Measurements from ENCODE around the gene ABLIM3. TPM values are rescaled to one million over a fixed set of nuclear protein-coding genes. Genes with fewer than 3 reads are reported as not detected.

Gene ABLIM3
- total RNA-seq, 4 donors from 2014 or later = 4.2 to 6.5 (median 4.7) TPM

DNA sequence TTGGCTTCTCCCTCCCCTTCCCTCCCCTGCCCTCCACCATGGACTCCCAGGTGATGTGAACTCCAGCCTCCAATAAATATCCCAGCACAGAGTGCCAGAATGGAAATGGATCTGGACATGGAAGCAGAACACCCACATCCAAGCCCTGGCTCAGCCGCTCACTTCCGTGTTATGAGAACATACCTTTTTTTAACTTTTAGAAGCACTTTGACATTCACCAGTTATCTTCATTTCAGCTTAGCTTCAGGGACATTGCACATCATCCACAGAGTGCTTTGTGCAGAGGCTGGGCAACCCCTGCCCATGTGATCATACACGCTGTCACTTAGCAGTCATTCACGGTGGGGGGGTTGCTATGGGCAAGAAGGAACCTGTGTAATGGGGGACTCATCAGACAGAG lies 139.5 kb downstream of the ABLIM3 start:
- H3K27me3 ChIP-seq = no peaks in the 10 kb centered on the region
- in situ Hi-C loops (cut with MboI; ENCODE audit: low pct_ligation_motif_present in 1 of 4, low pct_unique_long_range_greater_than_20kb in 1 of 4, low sequenced_read_pairs in 3 of 4) (no loop called here), intact Hi-C loops (cut with DNase I; ENCODE audit: low total_unique reads) (no loop called here)
- no peaks in the 10 kb centered on the region for H3K36me3 ChIP-seq
- no peak overlapping the region for H3K27ac ChIP-seq
- H3K9me3 ChIP-seq = no peaks in the 10 kb centered on the region
- DNase-seq = no peak
- H3K4me1 ChIP-seq = no peaks in the 10 kb centered on the region
- no peak overlapping the region for H3K4me3 ChIP-seq
- WGBS, 2 donors (ENCODE audit: low coverage in 1 of 2) = 81 to 90% methylated on average over 2 to 4 of the region's 4 CpGs
- TF ChIP-seq POLR2AphosphoS5 (IDR thresholded peaks at IDR 0.05) = no peak

DNA sequence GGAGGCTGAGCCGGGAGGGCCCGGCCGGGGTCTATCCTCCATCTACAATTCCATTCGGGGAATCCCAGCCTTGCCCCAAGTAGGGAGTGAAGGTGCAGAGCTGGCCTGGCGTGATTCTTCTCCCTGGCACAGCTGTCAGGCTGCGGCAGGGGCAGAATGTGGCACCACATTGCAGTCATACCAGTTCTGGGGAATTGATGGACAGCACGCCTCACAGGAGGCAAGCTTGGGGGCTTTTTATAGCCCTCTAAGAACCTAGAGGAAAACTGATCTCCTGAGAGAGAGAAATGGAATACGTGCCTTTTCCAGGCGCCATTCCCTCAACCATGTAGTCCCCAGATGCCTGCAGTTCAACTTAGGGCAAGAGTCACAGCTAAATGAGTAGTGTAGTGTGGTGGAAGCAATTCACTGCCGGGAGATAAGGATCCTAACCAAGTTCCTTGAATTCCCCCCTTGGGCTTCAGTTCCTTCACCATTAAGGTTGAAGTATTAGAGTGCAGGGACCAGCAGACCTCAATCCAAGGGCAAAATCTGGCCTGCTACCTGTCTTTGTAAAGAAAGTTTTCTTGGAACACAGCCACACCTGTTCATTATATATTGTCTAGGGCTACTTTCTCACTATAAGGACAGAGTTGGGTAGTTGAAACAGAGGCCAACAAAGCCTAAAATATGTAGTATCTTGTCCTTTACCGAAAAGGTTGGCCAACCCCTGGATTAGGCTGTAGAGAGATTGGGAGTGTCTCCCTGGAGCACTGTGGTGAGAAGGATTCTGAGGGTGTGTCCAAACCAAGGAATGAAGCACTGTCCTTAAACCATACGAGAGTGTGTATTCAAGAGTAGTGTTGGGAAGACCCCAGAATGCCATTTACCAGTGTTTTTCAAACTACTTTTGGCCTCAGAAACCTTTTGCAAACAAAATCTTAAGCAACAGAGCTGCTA lies 141.0 kb downstream of the ABLIM3 start:
- WGBS, 2 donors (ENCODE audit: low coverage in 1 of 2) = 67 to 89% methylated on average over 2 to 12 of the region's 12 CpGs
- H3K27ac ChIP-seq = no peak overlapping the region
- no peak for DNase-seq
- no peak for TF ChIP-seq EP300 (IDR thresholded peaks at IDR 0.05; ENCODE audit: low read depth)
- TF ChIP-seq, protein P1, sequence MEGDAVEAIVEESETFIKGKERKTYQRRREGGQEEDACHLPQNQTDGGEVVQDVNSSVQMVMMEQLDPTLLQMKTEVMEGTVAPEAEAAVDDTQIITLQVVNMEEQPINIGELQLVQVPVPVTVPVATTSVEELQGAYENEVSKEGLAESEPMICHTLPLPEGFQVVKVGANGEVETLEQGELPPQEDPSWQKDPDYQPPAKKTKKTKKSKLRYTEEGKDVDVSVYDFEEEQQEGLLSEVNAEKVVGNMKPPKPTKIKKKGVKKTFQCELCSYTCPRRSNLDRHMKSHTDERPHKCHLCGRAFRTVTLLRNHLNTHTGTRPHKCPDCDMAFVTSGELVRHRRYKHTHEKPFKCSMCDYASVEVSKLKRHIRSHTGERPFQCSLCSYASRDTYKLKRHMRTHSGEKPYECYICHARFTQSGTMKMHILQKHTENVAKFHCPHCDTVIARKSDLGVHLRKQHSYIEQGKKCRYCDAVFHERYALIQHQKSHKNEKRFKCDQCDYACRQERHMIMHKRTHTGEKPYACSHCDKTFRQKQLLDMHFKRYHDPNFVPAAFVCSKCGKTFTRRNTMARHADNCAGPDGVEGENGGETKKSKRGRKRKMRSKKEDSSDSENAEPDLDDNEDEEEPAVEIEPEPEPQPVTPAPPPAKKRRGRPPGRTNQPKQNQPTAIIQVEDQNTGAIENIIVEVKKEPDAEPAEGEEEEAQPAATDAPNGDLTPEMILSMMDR (IDR thresholded peaks at IDR 0.05) = no peak
- H3K4me3 ChIP-seq = no peak overlapping the region
- no peaks in the 10 kb centered on the region for H3K4me1 ChIP-seq
- in situ Hi-C loops (cut with MboI; ENCODE audit: low pct_ligation_motif_present in 1 of 4, low pct_unique_long_range_greater_than_20kb in 1 of 4, low sequenced_read_pairs in 3 of 4) (no loop called here), intact Hi-C loops (cut with DNase I; ENCODE audit: low total_unique reads) (no loop called here)
- H3K27me3 ChIP-seq = no peaks in the 10 kb centered on the region
- H3K36me3 ChIP-seq = no peaks in the 10 kb centered on the region
- no peaks in the 10 kb centered on the region for H3K9me3 ChIP-seq

DNA sequence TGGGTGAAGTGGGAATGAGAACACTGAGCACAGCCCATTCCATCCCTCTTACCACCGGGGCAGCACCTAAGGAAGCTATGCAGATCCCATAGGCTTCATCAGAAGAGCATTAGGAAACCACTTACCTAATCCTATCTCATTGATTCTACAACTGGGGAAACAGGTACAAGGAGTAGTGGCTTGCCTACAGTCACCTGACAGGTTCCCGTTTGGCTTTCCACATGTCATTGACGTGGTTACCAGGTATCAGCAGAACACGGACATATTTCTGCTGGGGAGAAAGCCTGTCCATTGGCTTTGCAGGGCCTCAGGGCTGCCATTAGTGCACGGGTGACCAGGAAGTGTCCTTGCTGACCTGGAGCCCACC lies 141.7 kb downstream of the ABLIM3 start:
- Histone ChIP-seq H3K27me3 (no peaks in the 10 kb centered on the region), H3K27ac (no peak overlapping the region), H3K4me3 (no peak overlapping the region), H3K9me3 (no peaks in the 10 kb centered on the region), H3K36me3 (no peaks in the 10 kb centered on the region), H3K4me1 (no peaks in the 10 kb centered on the region)
- in situ Hi-C loops (cut with MboI; ENCODE audit: low pct_ligation_motif_present in 1 of 4, low pct_unique_long_range_greater_than_20kb in 1 of 4, low sequenced_read_pairs in 3 of 4) = no loop called here
- intact Hi-C loops (cut with DNase I; ENCODE audit: low total_unique reads) = no loop called here
- WGBS, 2 donors (ENCODE audit: low coverage in 1 of 2) = 87 to 100% methylated on average over 1 to 5 of the region's 5 CpGs
- no peak for DNase-seq
- TF ChIP-seq EP300 (IDR thresholded peaks at IDR 0.05; ENCODE audit: low read depth) (no peak), POLR2AphosphoS5 (IDR thresholded peaks at IDR 0.05) (no peak), POLR2A (IDR thresholded peaks at IDR 0.05) (no peak)
- TF ChIP-seq, protein P1 (IDR thresholded peaks at IDR 0.05) = no peak

DNA sequence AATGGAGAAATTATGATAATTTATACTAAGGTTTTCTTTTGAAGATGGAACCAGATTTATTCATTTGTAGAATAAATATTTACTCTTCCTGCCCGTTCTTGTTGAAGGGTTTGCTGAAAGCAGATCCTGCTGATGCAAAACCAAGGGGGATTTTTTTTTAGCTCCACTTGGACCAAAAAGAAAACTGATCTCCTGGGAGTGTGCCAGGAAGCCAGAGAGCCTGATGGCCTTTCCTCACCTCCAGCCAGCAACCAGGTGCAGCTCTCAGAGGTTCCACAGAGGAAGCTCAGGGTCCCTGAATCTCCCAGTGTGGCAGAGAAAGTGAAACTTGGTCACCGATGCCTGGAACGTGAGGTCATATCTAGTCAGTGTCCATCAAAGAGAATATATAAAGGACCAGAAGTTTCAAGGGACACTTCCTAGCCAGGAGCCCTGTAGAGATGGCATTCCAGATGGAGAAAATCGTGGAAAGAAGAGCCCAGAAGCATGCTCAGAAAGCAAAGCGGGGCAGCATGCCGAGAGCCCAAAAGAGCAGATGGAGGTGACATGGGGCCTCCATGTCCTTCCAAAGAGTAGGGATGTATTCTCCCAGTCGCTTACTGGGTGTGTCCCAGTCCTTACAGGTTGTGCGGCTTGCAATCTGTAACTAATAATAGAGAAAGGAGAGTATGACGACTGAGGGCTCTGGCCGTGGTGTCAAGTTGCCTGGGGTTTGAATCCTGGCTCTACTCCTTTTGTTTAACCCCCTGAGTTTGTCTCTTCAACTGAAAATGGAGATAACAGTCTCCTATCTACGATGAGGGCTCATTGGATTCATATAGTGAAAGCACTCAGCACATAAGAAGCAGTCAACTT lies 142.6 kb downstream of the ABLIM3 start:
- WGBS, 2 donors (ENCODE audit: low coverage in 1 of 2) = 74 to 80% methylated on average over 5 to 11 of the region's 11 CpGs
- H3K36me3 ChIP-seq = no peaks in the 10 kb centered on the region
- no peaks in the 10 kb centered on the region for H3K9me3 ChIP-seq
- no peak for DNase-seq
- TF ChIP-seq, protein P1 (IDR thresholded peaks at IDR 0.05) = no peak
- TF ChIP-seq POLR2A (IDR thresholded peaks at IDR 0.05) = no peak
- TF ChIP-seq POLR2AphosphoS5 (IDR thresholded peaks at IDR 0.05) = no peak
- no peak for TF ChIP-seq EP300 (IDR thresholded peaks at IDR 0.05; ENCODE audit: low read depth)
- H3K4me1 ChIP-seq = peaks cover 0 to 1% (median 0%) of the 10 kb centered on the region in 4 donors
- H3K4me3 ChIP-seq = no peak overlapping the region
- no peak overlapping the region for H3K27ac ChIP-seq
- no peaks in the 10 kb centered on the region for H3K27me3 ChIP-seq
- intact Hi-C loops (cut with DNase I; ENCODE audit: low total_unique reads) (no loop called here), in situ Hi-C loops (cut with MboI; ENCODE audit: low pct_ligation_motif_present in 1 of 4, low pct_unique_long_range_greater_than_20kb in 1 of 4, low sequenced_read_pairs in 3 of 4) (no loop called here)

Data from transverse colon (tissue), 4 donors.